ENCODE results near the gene MAPK9.

Gene MAPK9

DNA sequence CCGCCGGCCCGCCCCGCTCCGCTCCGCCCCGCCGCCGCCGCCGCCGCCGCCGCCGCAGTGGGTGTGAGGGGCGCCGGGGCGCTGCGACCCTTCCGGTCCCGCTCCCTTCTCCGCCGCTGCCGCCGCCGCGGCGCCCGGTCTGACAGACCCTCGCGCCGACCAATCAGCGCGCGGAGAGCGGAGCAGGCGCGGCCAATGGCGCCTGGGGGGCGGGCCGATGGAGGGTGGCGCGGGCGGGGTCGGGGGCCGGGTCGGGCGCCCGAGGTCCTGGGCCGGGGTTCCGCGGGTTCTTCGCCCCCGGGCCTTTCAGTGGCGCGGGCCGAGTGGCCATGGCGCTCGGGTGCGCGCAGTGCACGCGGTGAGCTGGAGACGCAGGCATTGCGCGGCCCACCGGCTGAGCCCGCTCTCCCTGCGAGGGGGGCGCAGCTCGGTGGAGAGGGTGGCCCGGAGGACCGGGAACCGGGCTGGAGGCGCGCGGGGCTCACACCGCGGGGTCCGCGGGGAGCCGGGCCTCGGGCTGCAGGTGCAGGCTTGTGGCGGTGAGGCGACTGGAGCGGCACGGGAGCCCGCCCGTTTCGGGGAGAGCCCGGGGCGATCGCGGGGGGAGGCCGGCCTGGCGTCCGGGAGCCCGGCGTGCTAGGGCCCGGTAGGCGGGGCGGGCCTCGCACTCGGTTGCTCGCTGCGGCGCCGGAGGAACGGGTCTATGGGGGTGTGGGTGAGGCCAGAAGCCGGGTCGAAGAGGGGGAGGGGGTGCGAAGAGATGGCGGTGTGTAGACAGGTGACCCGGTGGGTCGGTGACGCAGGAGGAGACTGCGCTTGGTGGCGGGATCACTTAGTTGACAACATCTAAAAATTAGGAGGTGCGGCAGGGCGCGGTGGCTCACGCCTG, at the start of gene MAPK9:
Gene MAPK9, minus strand, starts transcription at position 141 of the 889 bp plus-strand sequence. CDS start 11,522 bp downstream, outside the sequence.
- peak; percentile 79 for DNase-seq (ENCODE audit: low spot score)

DNA sequence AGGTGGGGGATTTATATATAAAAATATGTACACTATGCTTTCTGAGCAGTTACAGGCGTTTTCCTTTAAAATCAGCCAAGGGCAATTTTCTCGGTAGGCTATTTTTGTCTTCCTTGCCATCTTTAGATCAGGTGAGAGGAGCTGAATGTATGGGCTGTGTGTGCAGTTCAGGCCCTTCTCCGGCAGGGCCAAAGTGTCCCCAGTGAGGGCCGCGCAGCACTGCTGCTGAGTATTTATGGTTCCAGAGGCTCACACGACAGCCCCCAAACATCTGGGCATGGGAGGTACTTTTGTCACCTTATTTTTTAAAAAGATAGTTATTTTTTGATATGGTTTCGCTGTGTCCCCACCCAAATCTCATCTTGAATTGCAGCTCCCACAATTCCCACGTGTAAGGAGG, 49.7 kb upstream of the MAPK9 start:
- no peak for DNase-seq (ENCODE audit: low spot score)

DNA sequence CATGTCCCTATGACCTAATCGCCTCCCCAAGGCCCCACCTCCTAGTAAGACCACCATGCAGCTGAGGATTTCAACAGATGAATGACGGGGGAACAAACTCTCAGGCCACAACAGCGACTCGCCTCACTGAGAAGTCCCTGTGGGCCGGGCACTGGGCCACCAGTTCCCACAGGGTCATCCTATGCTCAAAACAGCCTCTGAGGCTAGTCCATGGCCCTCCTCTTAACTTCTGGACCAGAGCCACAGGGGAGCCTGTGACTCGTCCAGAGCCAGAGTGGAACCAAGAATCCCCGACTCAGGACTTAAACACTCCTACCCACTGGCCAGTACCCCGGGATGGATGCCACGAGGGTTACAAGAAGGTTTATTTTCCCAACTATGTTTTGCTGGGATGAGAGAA, 49.0 kb upstream of the MAPK9 start:
- DNase-seq (ENCODE audit: low spot score) = no peak

DNA sequence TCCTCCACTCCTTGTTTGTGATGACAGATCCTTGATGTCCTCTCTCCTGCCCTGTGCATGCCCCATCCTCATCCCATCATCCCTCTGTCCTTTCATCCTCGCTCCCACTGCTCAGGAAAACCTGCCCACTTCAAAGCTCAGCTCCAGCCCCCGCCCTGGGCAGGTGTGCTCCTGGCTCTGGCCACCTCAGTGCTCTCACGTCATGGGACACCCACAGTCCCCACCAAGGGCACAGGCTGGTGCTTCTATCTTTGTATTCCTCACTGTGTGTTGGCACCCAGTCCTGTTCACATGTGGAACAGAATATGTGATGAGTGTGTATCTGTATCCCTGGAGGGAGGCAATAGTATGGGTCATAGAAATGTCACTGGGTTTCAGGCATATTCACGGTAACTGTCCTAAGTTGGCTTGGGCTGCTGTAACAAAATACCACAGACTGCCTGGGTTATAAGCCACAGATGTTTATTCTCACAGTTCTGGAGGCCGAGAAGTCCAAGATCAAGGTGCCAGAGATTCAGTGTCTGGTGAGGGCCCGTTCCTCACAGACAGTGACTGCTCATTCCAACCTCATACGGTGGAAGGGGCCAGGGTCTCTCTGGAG, 47.8 kb upstream of the MAPK9 start:
- DNase-seq (ENCODE audit: low spot score) = no peak

DNA sequence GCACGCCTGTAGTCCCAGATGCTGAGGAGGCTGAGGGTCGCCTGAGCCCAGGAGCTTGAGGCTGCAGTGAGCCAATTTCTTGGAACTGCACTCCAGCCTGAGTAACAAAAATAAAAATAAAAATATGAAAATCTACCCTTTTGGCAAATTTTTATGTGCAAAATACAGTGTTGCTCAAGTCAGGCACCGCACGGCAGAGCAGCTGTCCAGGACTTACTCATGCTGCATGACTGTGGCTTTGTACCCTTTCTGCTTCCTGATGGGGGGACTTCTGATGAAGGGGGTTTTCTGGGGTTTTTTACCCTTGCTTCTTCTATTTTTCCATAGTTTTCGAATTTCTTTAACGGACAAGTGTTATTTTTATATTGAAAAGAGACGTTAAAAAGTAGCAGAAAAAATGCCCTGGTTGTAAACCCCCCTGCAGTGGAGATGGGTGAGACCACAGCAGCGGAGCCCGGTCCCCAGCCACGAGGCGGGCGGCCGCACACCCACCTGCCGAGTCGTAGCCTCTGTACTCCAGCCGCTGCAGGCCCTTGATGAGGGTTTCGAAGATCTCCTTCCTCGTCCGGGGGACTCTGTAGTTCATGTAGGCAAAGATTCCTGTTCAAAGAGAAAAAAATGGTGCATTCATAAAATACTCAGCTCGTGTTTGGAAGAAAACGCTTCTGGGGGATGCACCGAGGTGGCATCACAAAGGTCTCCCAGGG, 46.3 kb upstream of the MAPK9 start:
- no peak for DNase-seq (ENCODE audit: low spot score)

DNA sequence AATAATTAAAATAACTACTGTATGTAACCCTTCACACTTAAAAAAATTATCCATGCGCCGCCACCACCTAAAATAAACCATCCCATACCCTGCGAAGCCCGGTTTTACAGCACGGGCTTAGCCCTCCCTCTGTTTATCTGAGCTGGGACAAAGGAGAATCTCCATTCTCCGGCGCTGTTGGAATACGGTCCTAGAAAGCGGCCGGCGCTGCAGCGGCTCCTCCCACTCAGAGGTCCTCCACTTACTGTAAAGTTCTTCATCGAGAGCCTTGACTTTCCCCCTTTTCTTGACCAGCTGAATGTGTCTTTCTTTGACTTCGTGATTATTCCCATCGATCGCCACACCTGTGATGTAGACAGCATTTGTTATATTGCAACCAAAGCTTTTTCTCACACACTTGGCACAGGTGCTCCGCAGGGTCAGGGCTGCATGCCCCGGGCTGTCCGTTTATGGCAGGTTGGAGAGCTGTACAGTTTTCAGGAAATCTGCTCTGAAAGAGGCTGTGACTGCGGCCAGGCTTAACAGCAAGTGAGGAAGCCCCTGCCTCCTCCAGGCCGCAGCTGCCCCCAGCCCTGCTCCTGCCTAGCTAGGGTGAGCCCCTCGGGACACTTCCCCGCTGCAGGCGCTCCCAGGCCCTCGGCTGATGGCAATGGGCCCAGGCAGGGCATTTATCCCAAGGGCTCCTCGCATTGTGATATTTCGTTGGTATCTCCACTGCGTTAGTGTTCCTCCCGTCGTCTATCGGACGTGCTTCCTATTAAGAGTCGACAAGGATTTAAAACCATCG, 44.5 kb upstream of the MAPK9 start:
- no peak for DNase-seq (ENCODE audit: low spot score)

DNA sequence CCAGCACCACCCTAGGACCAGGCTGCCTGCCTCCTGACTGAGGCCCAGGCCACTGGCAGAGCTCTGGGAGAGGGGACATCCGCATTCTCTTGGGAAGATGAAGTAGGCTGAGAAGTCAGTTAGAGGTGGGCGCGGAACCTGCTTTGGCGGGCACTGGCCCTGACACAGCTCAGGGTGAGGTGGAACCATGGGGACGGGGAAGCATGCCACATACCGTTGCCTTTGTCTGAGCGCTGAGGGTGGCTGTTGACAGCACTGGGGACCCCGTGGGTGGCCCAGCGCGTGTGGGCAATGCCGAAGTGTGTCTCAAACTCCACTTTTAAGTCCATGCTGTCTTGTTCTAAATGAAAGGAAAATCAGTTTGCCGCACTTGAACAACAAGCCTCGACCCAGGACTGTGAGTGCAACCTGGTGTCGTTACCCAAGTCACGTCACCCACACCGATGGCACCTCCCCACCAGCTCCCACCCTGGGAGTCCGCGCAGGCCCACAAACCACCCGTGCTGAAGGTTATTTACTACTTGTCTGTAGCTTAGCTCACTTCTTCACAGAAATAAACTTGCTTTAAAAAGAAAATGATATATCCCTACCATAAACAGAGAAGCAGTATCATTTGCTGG, 43.8 kb upstream of the MAPK9 start:
- no peak for DNase-seq (ENCODE audit: low spot score)

DNA sequence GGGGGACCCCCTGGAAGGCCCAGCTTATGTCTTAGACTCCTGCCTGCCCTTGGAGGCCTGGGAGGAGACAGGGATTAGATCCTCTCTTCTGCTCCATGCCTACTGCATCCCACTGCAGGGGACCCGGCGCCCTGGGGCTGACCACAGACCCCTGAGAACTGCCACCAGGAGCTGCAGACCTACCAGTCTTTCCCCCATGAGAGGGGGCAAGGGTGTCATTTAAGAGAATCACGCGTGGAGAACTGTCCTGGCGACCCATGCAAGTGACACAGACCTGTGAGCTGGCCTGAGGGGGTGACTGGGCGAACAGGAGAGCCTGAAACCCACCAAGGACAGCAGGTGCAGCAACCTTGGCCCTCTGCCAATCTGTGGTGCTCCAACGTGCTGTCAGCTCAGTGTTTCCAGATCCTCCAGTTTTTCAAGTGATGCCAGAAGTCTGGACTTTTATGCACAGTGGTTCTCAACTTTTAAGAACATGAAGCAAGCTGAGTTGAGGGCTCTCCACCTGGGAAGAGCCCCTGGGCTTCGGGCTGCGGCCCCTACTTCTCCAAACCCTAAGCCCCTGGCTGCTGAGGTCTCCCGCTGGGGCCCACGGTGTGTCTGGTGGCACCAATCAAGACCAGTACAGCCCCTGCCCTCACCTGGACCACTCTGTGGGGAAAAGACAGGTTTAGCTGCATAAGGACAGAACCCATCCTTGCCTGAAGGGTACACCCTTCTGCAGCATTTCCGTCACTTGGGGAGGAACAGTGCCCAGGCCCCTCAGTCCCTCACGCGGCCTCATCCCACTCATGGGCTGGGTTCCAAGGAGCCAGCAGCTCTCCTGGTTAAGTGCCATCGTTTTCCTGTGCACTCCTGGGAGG, 43.1 kb upstream of the MAPK9 start:
- no peak for DNase-seq (ENCODE audit: low spot score)

DNA sequence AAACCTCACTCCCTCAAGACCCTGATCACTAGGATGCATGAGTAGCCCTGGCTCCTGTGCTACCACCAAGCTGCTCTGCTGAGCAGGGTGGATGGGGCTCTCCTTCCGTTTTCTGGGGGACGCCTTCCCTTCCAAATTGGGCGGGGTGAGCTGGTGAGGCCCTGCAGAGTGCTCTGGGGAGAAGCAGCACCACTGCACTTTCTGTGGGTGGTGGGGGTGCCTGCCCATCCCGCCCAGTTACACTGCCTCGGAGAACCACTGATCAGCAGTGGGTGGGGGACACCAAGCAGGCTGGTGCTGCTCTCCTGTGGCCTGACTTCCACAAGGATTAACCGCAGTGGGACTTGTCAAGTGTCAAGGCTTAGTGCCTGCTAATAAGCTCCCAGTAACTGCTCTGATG, 42.3 kb upstream of the MAPK9 start:
- DNase-seq (ENCODE audit: low spot score) = no peak

DNA sequence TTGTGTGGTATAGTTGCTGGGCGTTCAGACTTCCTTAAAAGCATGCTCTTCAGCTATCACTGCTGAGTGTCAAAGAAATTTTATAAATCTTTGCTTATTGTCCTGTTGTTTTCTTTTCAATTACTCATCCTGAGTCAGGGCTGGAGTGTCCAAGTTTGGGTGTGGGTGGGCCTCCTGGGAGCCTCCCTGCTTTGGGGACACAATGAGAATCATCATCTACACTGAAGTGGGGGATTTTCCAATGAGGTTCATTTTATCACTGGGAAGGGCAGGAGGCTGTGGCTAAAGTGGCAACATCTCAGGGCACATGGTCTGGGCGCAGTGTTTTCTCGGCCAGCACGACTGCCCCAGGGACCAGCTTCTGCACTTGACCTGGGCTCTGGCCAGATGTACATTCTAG, 41.8 kb upstream of the MAPK9 start:
- no peak for DNase-seq (ENCODE audit: low spot score)

DNA sequence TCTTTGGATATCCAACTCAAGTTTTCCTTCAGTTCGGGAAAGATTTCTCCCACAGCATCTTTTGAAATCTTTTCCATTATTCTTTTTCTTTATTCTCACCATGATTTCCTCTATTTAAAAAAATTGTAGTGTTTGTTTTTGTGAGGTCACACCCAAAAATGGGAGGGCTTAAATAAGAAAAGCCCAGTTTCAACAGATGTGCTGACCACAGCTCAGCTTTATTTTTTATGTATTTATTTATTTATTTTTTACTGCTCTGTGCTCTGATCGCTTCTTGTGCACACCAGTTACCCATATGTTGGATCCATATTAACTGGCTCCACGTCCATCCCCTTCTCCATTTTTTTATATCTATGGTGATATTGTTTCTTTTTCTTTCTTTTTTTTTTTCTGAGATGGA, 41.0 kb upstream of the MAPK9 start:
- no peak for DNase-seq (ENCODE audit: low spot score)

DNA sequence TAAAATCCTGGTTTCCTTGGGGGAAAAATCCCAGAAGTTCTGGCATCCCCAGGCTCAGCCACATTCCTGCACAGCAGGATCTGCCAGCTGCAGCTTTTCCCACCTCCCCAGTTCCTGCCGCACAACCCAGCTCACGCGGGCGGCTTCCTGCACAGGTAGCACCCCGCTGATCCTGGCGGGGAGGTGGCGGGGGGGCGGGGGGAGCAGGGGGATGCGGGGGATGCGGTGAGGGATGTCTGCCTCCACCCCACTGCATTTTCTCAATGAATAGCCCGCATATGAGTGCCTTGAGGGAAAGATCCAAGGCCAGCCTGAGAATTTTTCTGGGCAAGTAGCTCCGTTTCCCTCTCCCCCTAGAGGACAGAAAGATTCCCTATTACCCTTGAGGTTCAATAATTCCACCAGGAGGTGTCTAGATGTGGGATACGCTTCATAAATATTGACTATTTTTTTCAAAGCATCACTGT, 40.2 kb upstream of the MAPK9 start:
- DNase-seq (ENCODE audit: low spot score) = no peak

DNA sequence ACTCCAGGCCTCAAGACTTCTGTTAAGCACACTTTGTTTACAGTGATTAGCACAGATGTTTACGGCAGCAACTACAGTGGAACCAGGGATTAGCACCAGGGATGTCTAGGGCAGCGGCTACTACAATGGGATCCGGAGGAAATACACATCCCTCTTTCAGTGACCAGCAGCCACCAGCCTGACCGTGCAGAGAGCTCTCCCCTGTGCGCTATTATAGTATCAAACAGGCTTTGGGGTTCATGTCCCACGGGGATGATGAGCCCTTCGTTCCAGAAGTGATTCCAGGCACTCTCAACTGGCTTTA, 39.7 kb upstream of the MAPK9 start:
- DNase-seq (ENCODE audit: low spot score) = no peak

DNA sequence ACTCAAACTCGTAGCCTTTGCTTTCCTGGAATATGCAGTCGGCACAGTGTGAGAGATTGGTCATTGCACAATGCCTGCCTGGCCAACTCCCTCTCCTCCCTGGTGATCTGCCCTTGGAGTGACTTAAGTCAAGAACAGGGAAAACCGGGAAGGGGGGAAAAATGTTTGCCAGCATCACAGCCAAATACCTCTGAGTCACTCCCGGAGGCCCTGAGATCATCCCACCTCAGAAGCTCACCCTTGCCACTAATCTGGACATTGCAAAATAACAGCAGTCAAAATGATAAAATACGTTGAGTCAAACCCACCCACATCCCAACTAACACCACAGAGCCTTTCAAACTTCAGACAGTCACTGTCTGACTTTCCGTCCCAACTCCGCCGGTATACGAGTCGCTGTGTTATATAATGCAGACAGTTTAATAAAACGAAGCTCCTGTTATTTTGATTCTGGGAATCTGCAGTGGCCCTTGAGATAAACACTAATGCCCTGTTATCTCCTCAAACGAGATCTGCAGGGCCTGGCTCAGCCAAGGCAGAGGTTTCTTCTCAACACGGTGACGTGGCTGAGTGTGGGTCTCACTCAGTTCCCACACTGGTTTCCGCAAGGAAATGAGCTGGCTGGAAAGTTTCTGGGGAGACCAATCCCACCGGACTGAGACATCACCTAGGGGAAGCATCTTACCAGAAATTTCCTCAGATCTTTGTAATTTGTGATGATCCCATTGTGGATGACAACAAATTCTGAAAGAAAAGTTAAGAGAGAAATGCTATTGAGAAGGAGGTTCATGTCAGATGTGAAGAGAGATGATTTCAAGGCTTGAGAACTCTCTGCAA, 39.1 kb upstream of the MAPK9 start:
- no peak for DNase-seq (ENCODE audit: low spot score)

DNA sequence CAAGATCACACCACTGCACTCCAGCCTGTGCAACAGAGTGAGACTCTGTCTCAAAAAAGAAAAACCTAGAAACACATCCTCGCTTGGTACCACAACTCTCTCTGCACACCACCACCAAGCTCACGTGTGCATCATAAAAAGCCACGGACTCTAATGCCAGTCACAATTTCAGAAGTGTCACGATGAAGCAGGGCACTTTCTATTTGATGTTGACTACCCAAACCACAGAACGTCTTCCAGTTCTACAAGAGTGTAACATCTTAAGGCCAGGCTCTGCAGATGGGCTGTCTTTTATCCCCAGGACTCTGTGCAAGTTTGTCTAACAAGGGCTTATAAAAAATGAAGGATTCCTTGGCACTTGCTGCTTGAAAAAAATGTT, 38.4 kb upstream of the MAPK9 start:
- no peak for DNase-seq (ENCODE audit: low spot score)

DNA sequence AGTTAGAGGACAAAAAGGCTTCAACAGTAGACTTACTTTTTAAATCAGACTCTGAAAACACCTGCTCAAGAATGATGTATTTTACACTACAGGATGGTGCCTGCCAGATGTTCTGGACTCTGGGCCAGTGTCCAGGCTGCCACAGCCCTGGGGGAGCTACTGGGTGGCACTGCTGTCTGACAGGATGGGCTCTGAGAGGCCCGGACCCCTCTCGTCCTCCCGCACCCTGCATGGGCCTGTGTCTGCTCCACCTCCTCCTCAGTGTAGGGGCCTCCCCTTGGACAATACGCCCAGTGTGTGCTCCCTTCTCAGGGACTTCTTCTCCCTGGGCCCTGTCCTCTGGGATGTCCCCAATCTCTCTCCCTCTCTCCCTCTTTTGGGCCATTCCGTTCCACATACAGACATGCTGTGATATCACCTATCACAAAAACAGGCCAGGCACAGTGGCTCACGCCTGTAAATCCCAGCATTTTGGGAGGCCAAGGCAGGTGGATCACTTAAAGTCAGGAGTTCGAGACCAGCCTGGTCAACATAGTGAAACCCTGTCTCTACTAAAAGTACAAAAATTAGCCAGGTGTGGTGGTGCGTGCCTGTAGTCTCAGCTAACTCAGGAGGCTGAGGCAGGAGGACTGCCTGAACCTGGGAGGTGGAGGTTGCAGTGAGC, 37.9 kb upstream of the MAPK9 start:
- DNase-seq (ENCODE audit: low spot score) = no peak

DNA sequence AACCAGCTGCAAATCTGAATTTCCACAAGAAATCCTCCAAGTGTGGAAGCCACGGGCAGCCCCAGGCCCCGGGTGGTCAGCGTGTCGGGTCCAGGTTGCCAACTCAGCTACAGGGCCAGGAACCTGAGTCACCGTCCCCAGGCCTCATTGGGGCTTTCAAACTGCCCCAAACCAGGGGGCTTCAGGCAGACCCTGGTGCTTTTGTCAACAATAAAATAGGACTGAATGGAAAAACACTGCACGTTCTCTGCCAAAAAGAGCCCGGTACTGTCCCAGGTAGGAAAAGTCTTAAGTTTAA, 37.2 kb upstream of the MAPK9 start:
- DNase-seq (ENCODE audit: low spot score) = no peak

DNA sequence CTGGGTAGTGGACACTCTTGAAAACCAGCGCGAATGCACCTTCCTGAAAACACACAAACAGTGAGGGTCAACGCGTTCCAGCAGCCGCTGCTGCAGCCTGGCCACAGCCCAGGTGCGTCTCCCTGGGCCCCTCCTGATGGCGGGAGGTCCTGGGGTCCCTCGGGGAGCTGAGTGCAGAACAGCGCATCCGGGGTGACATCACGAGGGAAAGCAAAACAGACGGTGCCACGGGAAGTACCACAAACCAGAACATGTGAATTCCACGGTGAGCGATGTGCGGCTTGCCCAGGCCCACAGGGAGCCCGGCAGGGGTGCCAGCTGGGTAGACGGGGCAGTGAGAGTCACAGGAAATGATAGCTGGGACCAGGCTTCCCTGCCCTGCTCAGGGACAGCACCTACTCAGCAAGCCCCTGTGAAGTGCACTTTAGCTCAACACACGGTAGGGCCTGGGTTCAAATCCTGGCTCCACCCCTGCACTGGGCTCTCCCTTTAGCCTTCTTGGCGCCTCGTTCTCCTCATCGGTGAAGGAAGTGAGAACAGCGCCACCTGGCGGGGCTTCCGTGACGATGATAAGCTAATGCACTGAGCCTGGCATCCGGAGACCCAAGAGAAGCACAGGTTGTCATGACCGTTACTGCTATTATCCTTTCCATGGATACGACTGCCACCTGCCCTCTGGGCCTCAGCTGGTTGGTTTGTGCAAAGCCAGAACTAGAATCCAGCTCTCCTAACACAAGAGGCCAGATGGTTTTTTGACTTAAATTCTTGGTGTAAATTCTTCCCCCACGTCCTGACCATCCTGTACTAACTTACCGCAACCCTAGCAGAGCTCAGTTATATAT, 36.6 kb upstream of the MAPK9 start:
- DNase-seq (ENCODE audit: low spot score) = peak; percentile 84

All from cerebellar cortex (tissue), 1 donor.